Endodermal cell (in vitro differentiated cells): ENCODE measurements around the gene MEGF11. TPM values are rescaled to one million over a fixed set of nuclear protein-coding genes. Genes with fewer than 3 reads are reported as not detected.

ENCODE experiments used
- DNase-seq: peaks from one replicate; pipeline ENCODE4 v3.0.0-alpha.2; 2017
- H3K27ac ChIP-seq: 2 replicates; pipeline ENCODE4 v1.5.1; 2013; ENCODE audit warnings: mild to moderate bottlenecking, low read depth, low read length, moderate library complexity
- H3K27me3 ChIP-seq: 2 replicates; pipeline ENCODE4 v1.6.1; 2013; ENCODE audit warnings: mild to moderate bottlenecking, low read length, moderate library complexity; ENCODE audit not compliant: insufficient read depth, control insufficient read depth, poor library complexity, severe bottlenecking
- H3K36me3 ChIP-seq: 2 replicates; pipeline ENCODE4 v1.7.0; 2013; ENCODE audit warnings: mild to moderate bottlenecking, low read length, moderate library complexity; ENCODE audit not compliant: control insufficient read depth, insufficient read depth
- H3K4me1 ChIP-seq: one replicate; pipeline ENCODE4 v1.7.0; 2013; ENCODE audit warnings: low read length; ENCODE audit not compliant: control insufficient read depth, insufficient read depth
- H3K4me3 ChIP-seq: 2 replicates; pipeline ENCODE4 v1.5.1; 2013; ENCODE audit warnings: mild to moderate bottlenecking, low read length, moderate library complexity
- H3K9ac ChIP-seq: 2 replicates; pipeline ENCODE4 v1.6.1; 2013; ENCODE audit warnings: mild to moderate bottlenecking, low read length, moderate library complexity; ENCODE audit not compliant: poor library complexity, severe bottlenecking; ENCODE audit errors: extremely low read depth
- H3K9me3 ChIP-seq: 2 replicates; pipeline ENCODE4 v1.6.1; 2013; ENCODE audit warnings: mild to moderate bottlenecking, low read length, moderate library complexity; ENCODE audit not compliant: control insufficient read depth
- H3K27ac Mint-ChIP-seq: 2 replicates; pipeline ENCODE4 v1.8.0; 2020; ENCODE audit warnings: mixed read lengths
- H3K27me3 Mint-ChIP-seq: 2 replicates; pipeline ENCODE4 v1.8.0; 2021; ENCODE audit warnings: mild to moderate bottlenecking, mixed read lengths; ENCODE audit not compliant: insufficient read depth
- H3K36me3 Mint-ChIP-seq: 2 replicates; pipeline ENCODE4 v1.8.0; 2020; ENCODE audit warnings: low read depth, mixed read lengths
- H3K4me1 Mint-ChIP-seq: 2 replicates; pipeline ENCODE4 v1.8.0; 2020; ENCODE audit warnings: mixed read lengths
- H3K4me3 Mint-ChIP-seq: 2 replicates; pipeline ENCODE4 v1.8.0; 2020; ENCODE audit warnings: mild to moderate bottlenecking, moderate library complexity, mixed read lengths
- H3K9me3 Mint-ChIP-seq: 2 replicates; pipeline ENCODE4 v1.8.0; 2020; ENCODE audit warnings: mild to moderate bottlenecking, mixed read lengths
- CTCF ChIP-seq: fragments of 200-600 bp; sonication (generic); conservative IDR thresholded peaks from 2 replicates; pipeline ENCODE4 v1.5.0; 2021; ENCODE audit warnings: antibody characterized with exemption, mild to moderate bottlenecking
- WGBS, 2 experiments: methylation state at CpG; one replicate each; pipeline versions ENCODE4 v1.1.5 to v1.1.7; 2013; ENCODE audit warnings: missing lambda C conversion rate in 2 of 2, mixed read lengths in 1 of 2; ENCODE audit not compliant: insufficient coverage in 1 of 2, insufficient read length in 1 of 2; 5-methylcytosine and 5-hydroxymethylcytosine counted together
- total RNA-seq, 2 donors: library from RNA; stranded (reverse); fragmentation: NEBNext Ultra II Directional in 1 of 2; extraction: Animal tissue kit (Norgen Biotek cat#: 25700) in 1 of 2; gene quantifications; 2 replicates in 1 of 2; 3 replicates in 1 of 2; pipeline ENCODE4 v1.2.1, GENCODE V29; 2021

Gene MEGF11
- total RNA-seq, 2 donors from 2014 or later: 0.73 to 1.2 TPM

- H3K27me3 ChIP-seq: no peaks in the 10 kb centered on the region
- no peaks in the 10 kb centered on the region for H3K36me3 ChIP-seq
- Mint-ChIP-seq H3K4me1 (peaks cover 4% of the 10 kb centered on the region), H3K4me3 (no peak overlapping the region), H3K27ac (peak overlapping the region; percentile 35), H3K9me3 (peaks cover 7% of the 10 kb centered on the region), H3K36me3 (no peaks in the 10 kb centered on the region), H3K27me3 (no peaks in the 10 kb centered on the region)
- H3K4me3 ChIP-seq: no peak overlapping the region
- H3K9ac ChIP-seq: no peak overlapping the region
- no peaks in the 10 kb centered on the region for H3K9me3 ChIP-seq
- peak; percentile 65 for DNase-seq
- no peaks in the 10 kb centered on the region for H3K4me1 ChIP-seq
- no peak overlapping the region for H3K27ac ChIP-seq
- WGBS, 2 experiments: 85% methylated on average over 6 to 8 of the region's 8 CpGs
- no peak for TF ChIP-seq CTCF
Measured at GRCh38 chr15:66038387-66039116, 215.0 kb downstream of the MEGF11 start.

GRCh38 chr15:66036859-66037258 lies 216.7 kb downstream of the MEGF11 start:
- Mint-ChIP-seq H3K9me3 (peaks cover 23% of the 10 kb centered on the region), H3K36me3 (no peaks in the 10 kb centered on the region), H3K4me1 (peaks cover 4% of the 10 kb centered on the region), H3K27me3 (no peaks in the 10 kb centered on the region), H3K27ac (no peak overlapping the region), H3K4me3 (no peak overlapping the region)
- Histone ChIP-seq H3K9ac (no peak overlapping the region), H3K27ac (no peak overlapping the region), H3K9me3 (peaks cover 11% of the 10 kb centered on the region), H3K4me3 (no peak overlapping the region), H3K36me3 (no peaks in the 10 kb centered on the region), H3K27me3 (no peaks in the 10 kb centered on the region), H3K4me1 (no peaks in the 10 kb centered on the region)
- TF ChIP-seq CTCF: no peak
- WGBS, 2 experiments: 91 to 92% methylated on average over 4 to 5 of the region's 5 CpGs
- no peak for DNase-seq

GRCh38 chr15:66035901-66036300 lies 217.6 kb downstream of the MEGF11 start:
- H3K36me3 ChIP-seq: no peaks in the 10 kb centered on the region
- peaks cover 30% of the 10 kb centered on the region for H3K9me3 Mint-ChIP-seq
- H3K36me3 Mint-ChIP-seq: no peaks in the 10 kb centered on the region
- peaks cover 3% of the 10 kb centered on the region for H3K27me3 Mint-ChIP-seq
- H3K27ac ChIP-seq: no peak overlapping the region
- no peak for TF ChIP-seq CTCF
- H3K4me3 ChIP-seq: no peak overlapping the region
- peaks cover 4% of the 10 kb centered on the region for H3K4me1 Mint-ChIP-seq
- H3K4me3 Mint-ChIP-seq: no peak overlapping the region
- H3K27ac Mint-ChIP-seq: no peak overlapping the region
- 87 to 92% methylated on average over 4 to 5 of the region's 5 CpGs for WGBS, 2 experiments
- H3K4me1 ChIP-seq: no peaks in the 10 kb centered on the region
- H3K27me3 ChIP-seq: no peaks in the 10 kb centered on the region
- H3K9ac ChIP-seq: no peak overlapping the region
- DNase-seq: no peak
- peaks cover 13% of the 10 kb centered on the region for H3K9me3 ChIP-seq
